H1 (cell line): ENCODE data around the gene ZNF154. TPM values are rescaled to one million over a fixed set of nuclear protein-coding genes. Genes with fewer than 3 reads are reported as not detected.

Source experiments
- CTCF ChIA-PET: fragments of 300-600 bp; sonication (Branson Sonifier 250); formaldehyde crosslinking; loops from one replicate; lab custom pipeline; 2021; ENCODE audit not compliant: partially characterized antibody; lab: Charles Lee
- POLR2A ChIA-PET: fragments of 300-600 bp; sonication (Branson Sonifier 250); formaldehyde crosslinking; loops from one replicate; lab custom pipeline; 2021; ENCODE audit warnings: inconsistent platforms; ENCODE audit not compliant: partially characterized antibody; lab: Charles Lee
- DNase-seq, 2 experiments: peaks; one replicate each; pipeline versions ENCODE4 v3.0.0 to v3.0.0-alpha.2; 2010 to 2022; ENCODE audit warnings: low spot score in 2 of 2, low read depth in 1 of 2, mixed read lengths in 1 of 2
- FAIRE-seq: peaks from 2 replicates; lab custom pipeline; 2011; peaks lifted over from hg19 to GRCh38; lab: Jason Lieb, UNC
- H2AFZ ChIP-seq: 2 replicates; pipeline ENCODE4 v1.8.1; 2012; ENCODE audit warnings: low read length, inconsistent platforms
- H2AK5ac ChIP-seq: 2 replicates; pipeline ENCODE4 v1.6.1; 2013; ENCODE audit warnings: low read depth, low read length
- H2BK120ac ChIP-seq: replicated peaks from 2 replicates; pipeline ENCODE3; 2013; ENCODE audit warnings: low read depth, low read length, inconsistent platforms
- H2BK12ac ChIP-seq: 2 replicates; pipeline ENCODE4 v1.6.1; 2013; ENCODE audit warnings: low read depth, low read length
- H2BK15ac ChIP-seq: 2 replicates; pipeline ENCODE4 v1.6.1; 2013; ENCODE audit warnings: low read length
- H2BK20ac ChIP-seq: 2 replicates; pipeline ENCODE4 v1.6.1; 2013; ENCODE audit warnings: low read length
- H2BK5ac ChIP-seq: 2 replicates; pipeline ENCODE4 v1.6.1; 2013; ENCODE audit warnings: low read depth, low read length
- H3K14ac ChIP-seq: 2 replicates; pipeline ENCODE4 v1.6.1; 2013; ENCODE audit warnings: inconsistent platforms; ENCODE audit not compliant: insufficient read length
- H3K18ac ChIP-seq: 2 replicates; pipeline ENCODE4 v1.6.1; 2013; ENCODE audit warnings: low read length; ENCODE audit errors: extremely low read depth
- H3K23ac ChIP-seq: 2 replicates; pipeline ENCODE4 v1.6.1; 2013; ENCODE audit warnings: inconsistent platforms; ENCODE audit not compliant: insufficient read length
- H3K23me2 ChIP-seq: 2 replicates; pipeline ENCODE4 v1.6.1; 2013; ENCODE audit warnings: low read depth, low read length
- H3K27ac ChIP-seq: 2 replicates; pipeline ENCODE4 v1.6.1; 2011; ENCODE audit warnings: low read depth, low read length, inconsistent platforms
- H3K27me3 ChIP-seq, 4 experiments: replicated peaks in 1 of 4; 1 replicate in 1 of 4; 2 replicates in 3 of 4; pipeline versions ENCODE4 v1.6.1 to v1.8.1; 2011 to 2013; ENCODE audit warnings: low read length in 3 of 4, mild to moderate bottlenecking in 3 of 4, inconsistent platforms in 2 of 4, mixed read lengths in 2 of 4, moderate library complexity in 1 of 4; ENCODE audit not compliant: control insufficient read depth in 3 of 4, insufficient read depth in 3 of 4; ENCODE audit errors: extremely low read depth in 1 of 4
- H3K36me3 ChIP-seq, 4 experiments: 2 replicates each; pipeline versions ENCODE4 v1.6.1 to v1.8.1; 2011 to 2013; ENCODE audit warnings: mild to moderate bottlenecking in 4 of 4, low read length in 3 of 4, moderate library complexity in 2 of 4, control low read depth in 1 of 4, inconsistent platforms in 1 of 4; ENCODE audit not compliant: insufficient read depth in 4 of 4, control insufficient read depth in 2 of 4
- H3K4ac ChIP-seq: replicated peaks from 2 replicates; pipeline ENCODE3; 2013; ENCODE audit warnings: low read length, low read depth, mixed read lengths, inconsistent platforms; ENCODE audit not compliant: insufficient read length
- H3K4me1 ChIP-seq, 4 experiments: replicated peaks in 1 of 4; 1 replicate in 1 of 4; 2 replicates in 3 of 4; pipeline versions ENCODE4 v1.6.1 to v1.8.1; 2011 to 2013; ENCODE audit warnings: low read length in 3 of 4, inconsistent platforms in 2 of 4, mixed read lengths in 1 of 4; ENCODE audit not compliant: insufficient read depth in 4 of 4, control insufficient read depth in 3 of 4
- H3K4me2 ChIP-seq, 2 experiments: 2 replicates each; pipeline versions ENCODE4 v1.6.1 to v1.8.1; 2011 to 2013; ENCODE audit warnings: low read depth in 2 of 2, low read length in 2 of 2, control low read depth in 1 of 2, inconsistent platforms in 1 of 2, mild to moderate bottlenecking in 1 of 2; ENCODE audit not compliant: insufficient read depth in 1 of 2
- H3K4me3 ChIP-seq, 4 experiments: fragments of 200-600, 300-600 bp in 1 of 4; sonication (generic), shearing (Covaris generic), sonication (Bioruptor Twin) in 1 of 4; 2 replicates each; pipeline versions ENCODE4 v1.5.1 to v1.8.1; 2011 to 2016; ENCODE audit warnings: low read length in 4 of 4, low read depth in 3 of 4, control low read depth in 2 of 4, inconsistent platforms in 2 of 4, mild to moderate bottlenecking in 2 of 4, mixed read lengths in 1 of 4, moderate library complexity in 1 of 4; ENCODE audit not compliant: insufficient read depth in 2 of 4; ENCODE audit errors: extremely low read depth in 1 of 4
- H3K56ac ChIP-seq: replicated peaks from 2 replicates; pipeline ENCODE3; 2013; ENCODE audit warnings: low read depth, mild to moderate bottlenecking, mixed read lengths, low read length, inconsistent platforms; ENCODE audit not compliant: insufficient read length
- H3K79me1 ChIP-seq: 2 replicates; pipeline ENCODE4 v1.6.1; 2013; ENCODE audit warnings: low read depth, low read length, control low read depth
- H3K79me2 ChIP-seq, 2 experiments: 2 replicates each; pipeline versions ENCODE4 v1.6.1 to v1.8.1; 2012 to 2013; ENCODE audit warnings: low read length in 2 of 2, mild to moderate bottlenecking in 2 of 2, inconsistent platforms in 1 of 2; ENCODE audit not compliant: insufficient read depth in 2 of 2, control insufficient read depth in 1 of 2
- H3K9ac ChIP-seq, 4 experiments: replicated peaks in 1 of 4; 1 replicate in 1 of 4; 2 replicates in 3 of 4; pipeline versions ENCODE4 v1.6.1 to v1.8.1; 2011 to 2013; ENCODE audit warnings: low read depth in 3 of 4, low read length in 3 of 4, control low read depth in 2 of 4, mild to moderate bottlenecking in 2 of 4, moderate library complexity in 2 of 4, inconsistent platforms in 1 of 4; ENCODE audit errors: extremely low read depth in 1 of 4
- H3K9me3 ChIP-seq, 2 experiments: 2 replicates each; pipeline versions ENCODE4 v1.6.1 to v1.8.1; 2012 to 2013; ENCODE audit warnings: mild to moderate bottlenecking in 2 of 2, moderate library complexity in 2 of 2, control low read depth in 1 of 2, inconsistent platforms in 1 of 2, low read depth in 1 of 2, low read length in 1 of 2, mixed read lengths in 1 of 2; ENCODE audit not compliant: insufficient read depth in 2 of 2
- H4K20me1 ChIP-seq, 2 experiments: replicated peaks in 1 of 2; 2 replicates each; pipeline versions ENCODE3 to v1.8.1; 2011 to 2013; ENCODE audit warnings: inconsistent platforms in 2 of 2, low read length in 2 of 2, mild to moderate bottlenecking in 1 of 2; ENCODE audit not compliant: insufficient read depth in 2 of 2, control insufficient read depth in 1 of 2
- H4K5ac ChIP-seq: 2 replicates; pipeline ENCODE4 v1.6.1; 2013; ENCODE audit warnings: low read length, low read depth, mixed read lengths, inconsistent platforms; ENCODE audit not compliant: insufficient read length
- H4K8ac ChIP-seq: 2 replicates; pipeline ENCODE4 v1.8.0; 2013; ENCODE audit warnings: mild to moderate bottlenecking, moderate library complexity, low read length, inconsistent platforms; ENCODE audit not compliant: insufficient read depth; ENCODE audit errors: extremely low read depth
- H4K91ac ChIP-seq: replicated peaks from 2 replicates; pipeline ENCODE3; 2013; ENCODE audit warnings: low read length, mixed read lengths, inconsistent platforms; ENCODE audit not compliant: insufficient read length
- CBX5 ChIP-seq: fragments of 300-800, 300-1000 bp; sonication (generic); IDR thresholded peaks from 2 replicates; pipeline ENCODE4 v1.7.1; 2016; ENCODE audit warnings: antibody characterized with exemption, low read length, low read depth
- EP300 ChIP-seq, 2 experiments: IDR thresholded peaks; 1 replicate in 1 of 2; 2 replicates in 1 of 2; pipeline ENCODE4 v1.6.1; 2011 to 2012; ENCODE audit warnings: low read depth in 2 of 2, low read length in 2 of 2, mild to moderate bottlenecking in 2 of 2, borderline replicate concordance in 1 of 2, inconsistent platforms in 1 of 2, moderate library complexity in 1 of 2
- HDAC6 ChIP-seq: IDR thresholded peaks from one replicate; pipeline ENCODE4 v1.7.1; 2012; ENCODE audit warnings: low read depth, mild to moderate bottlenecking, inconsistent platforms, low read length, moderate library complexity
- KDM1A ChIP-seq: fragments of 200-600, 300-600 bp; sonication (generic); IDR thresholded peaks from 2 replicates; pipeline ENCODE4 v1.7.1; 2016; ENCODE audit warnings: mild to moderate bottlenecking, low read length, borderline replicate concordance
- RAD21 ChIP-seq, 2 experiments: IDR thresholded peaks in 1 of 2; conservative IDR thresholded peaks in 1 of 2; 2 replicates each; pipeline ENCODE4 v1.6.1; 2011; ENCODE audit warnings: low read depth in 2 of 2, low read length in 2 of 2, improper control_type of control experiment in 1 of 2, inconsistent platforms in 1 of 2, mild to moderate bottlenecking in 1 of 2, moderate library complexity in 1 of 2
- SIRT6 ChIP-seq: IDR thresholded peaks from one replicate; pipeline ENCODE4 v1.7.1; 2012; ENCODE audit warnings: low read length, inconsistent platforms
- WGBS, 2 experiments: shearing (Covaris generic) in 1 of 2; methylation state at CpG; one replicate each; pipeline versions ENCODE4 v1.1.6 to v1.1.7; 2013 to 2015; ENCODE audit warnings: low lambda C conversion rate in 2 of 2, mixed read lengths in 2 of 2, inconsistent platforms in 1 of 2, low coverage in 1 of 2, missing lambda C conversion rate in 1 of 2; ENCODE audit not compliant: insufficient replicate concordance in 2 of 2, insufficient coverage in 1 of 2, insufficient read length in 1 of 2; ENCODE audit errors: extremely low coverage in 1 of 2, missing lambda C conversion rate in 1 of 2; 5-methylcytosine and 5-hydroxymethylcytosine counted together
- polyA plus RNA-seq, 7 experiments: library from polyadenylated mRNA; depleted of rRNA in 3 of 7; stranded (reverse) in 5 of 7; unstranded in 2 of 7; fragments of >200 nt in 5 of 7; fragments of 200-250 nt in 2 of 7; gene quantifications; 1 replicate in 5 of 7; 2 replicates in 1 of 7; 4 replicates in 1 of 7; pipeline versions ENCODE4 v1.2.1 to v1.2.3, GENCODE V29; 2011 to 2013; ENCODE audit warnings: missing spikeins in 2 of 7, mixed read lengths in 2 of 7
- total RNA-seq: library from RNA; stranded (reverse); fragmentation: NEBNext Ultra II Directional; extraction: Animal tissue kit (Norgen Biotek cat#: 25700); gene quantifications from 2 replicates; pipeline ENCODE4 v1.2.1, GENCODE V29; 2021

The ZNF154 gene
- total and polyA plus RNA-seq, 2 of the 8 experiments (the other 6 are each of a cell fraction or from before 2014, with no cell fraction given): 5.3 to 11.6 TPM

GRCh38 chr19:57706346-57706745 is 2.7 kb downstream of the ZNF154 start:
- TF ChIP-seq HDAC6: no peak
- no peak for TF ChIP-seq RAD21 (IDR thresholded peaks at IDR 0.05 in 1 of 2, conservative IDR thresholded peaks at IDR 0.05 in 1 of 2; ENCODE audit: low read depth in 2 of 2, low read length in 2 of 2)
- no peak for TF ChIP-seq SIRT6
- no peak for TF ChIP-seq EP300 (IDR thresholded peaks at IDR 0.05; ENCODE audit: borderline replicate concordance in 1 of 2, low read depth in 2 of 2, low read length in 2 of 2)
- TF ChIP-seq KDM1A: no peak
- TF ChIP-seq CBX5: no peak
- FAIRE-seq: no peak
- H3K18ac ChIP-seq: no peak overlapping the region
- CTCF ChIA-PET: no interaction called here
- peaks cover 14 to 34% (median 28%) of the 10 kb centered on the region in 4 experiments for H3K36me3 ChIP-seq
- peaks cover 12 to 49% of the 10 kb centered on the region in 2 experiments for H3K79me2 ChIP-seq
- no peaks in the 10 kb centered on the region for H3K27me3 ChIP-seq
- no peak overlapping the region for H2AFZ ChIP-seq
- no peak overlapping the region for H2BK15ac ChIP-seq
- peaks cover 9 to 13% of the 10 kb centered on the region in 2 experiments; a peak in 3 of 4 replicates for H3K9me3 ChIP-seq
- H2BK5ac ChIP-seq: no peak overlapping the region
- no peak overlapping the region for H2BK120ac ChIP-seq
- no peak overlapping the region for H2AK5ac ChIP-seq
- H3K4ac ChIP-seq: no peak overlapping the region
- no peak overlapping the region for H4K5ac ChIP-seq
- H2BK12ac ChIP-seq: no peak overlapping the region
- no peak overlapping the region for H3K9ac ChIP-seq
- H3K4me3 ChIP-seq: no peak overlapping the region; a peak in 1 of 8 replicates
- no peak overlapping the region for H4K8ac ChIP-seq
- no peak overlapping the region for H3K27ac ChIP-seq
- H3K79me1 ChIP-seq: peaks cover 31% of the 10 kb centered on the region
- POLR2A ChIA-PET: interaction anchor here (1.1 to 6.0 kb wide), 6 partner anchors 11 to 54 kb away, joined by 4 to 51 read pairs (median 9); partner anchors contain the start of genes ZNF551 and ZNF671
- no peak overlapping the region; a peak in 1 of 4 replicates for H3K4me2 ChIP-seq
- no peak overlapping the region for H3K23ac ChIP-seq
- H3K14ac ChIP-seq: no peak overlapping the region
- H4K91ac ChIP-seq: no peak overlapping the region
- WGBS, 2 experiments: 81% methylated on average over 1 of the region's 1 CpG; no CpG with 5 or more reads in 1 of the 2 experiments
- H3K56ac ChIP-seq: no peak overlapping the region
- H2BK20ac ChIP-seq: no peak overlapping the region
- H4K20me1 ChIP-seq: peaks cover 0 to 17% of the 10 kb centered on the region in 2 experiments
- peaks cover 13% of the 10 kb centered on the region for H3K23me2 ChIP-seq
- peaks cover 0 to 9% (median 4%) of the 10 kb centered on the region in 4 experiments; a peak in 5 of 7 replicates for H3K4me1 ChIP-seq
- no peak for DNase-seq
